ENCODE data around the gene KLRB1.

- TF ChIP-seq POLR2A (IDR thresholded peaks at IDR 0.05): no peak
- TF ChIP-seq, protein P1, sequence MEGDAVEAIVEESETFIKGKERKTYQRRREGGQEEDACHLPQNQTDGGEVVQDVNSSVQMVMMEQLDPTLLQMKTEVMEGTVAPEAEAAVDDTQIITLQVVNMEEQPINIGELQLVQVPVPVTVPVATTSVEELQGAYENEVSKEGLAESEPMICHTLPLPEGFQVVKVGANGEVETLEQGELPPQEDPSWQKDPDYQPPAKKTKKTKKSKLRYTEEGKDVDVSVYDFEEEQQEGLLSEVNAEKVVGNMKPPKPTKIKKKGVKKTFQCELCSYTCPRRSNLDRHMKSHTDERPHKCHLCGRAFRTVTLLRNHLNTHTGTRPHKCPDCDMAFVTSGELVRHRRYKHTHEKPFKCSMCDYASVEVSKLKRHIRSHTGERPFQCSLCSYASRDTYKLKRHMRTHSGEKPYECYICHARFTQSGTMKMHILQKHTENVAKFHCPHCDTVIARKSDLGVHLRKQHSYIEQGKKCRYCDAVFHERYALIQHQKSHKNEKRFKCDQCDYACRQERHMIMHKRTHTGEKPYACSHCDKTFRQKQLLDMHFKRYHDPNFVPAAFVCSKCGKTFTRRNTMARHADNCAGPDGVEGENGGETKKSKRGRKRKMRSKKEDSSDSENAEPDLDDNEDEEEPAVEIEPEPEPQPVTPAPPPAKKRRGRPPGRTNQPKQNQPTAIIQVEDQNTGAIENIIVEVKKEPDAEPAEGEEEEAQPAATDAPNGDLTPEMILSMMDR (IDR thresholded peaks at IDR 0.05): no peak
Measured at GRCh38 chr12:9587987-9588600, 19.6 kb downstream of the KLRB1 start.
